ENCODE data around the gene TIMP2.

GRCh38 chr17:78973792-78974520 lies 48.8 kb upstream of the TIMP2 start:
- TF ChIP-seq CTCF (IDR thresholded peaks at IDR 0.05; ENCODE audit: low read depth, low read length) (no peak), EZH2phosphoT487 (IDR thresholded peaks at IDR 0.05; ENCODE audit: low read depth) (no peak)

Measured in OCI-LY3 (cell line).